ENCODE data around the gene EP400.
"Not testable (repeated sequence)": the region's sequence is repeated elsewhere in the genome, so short reads cannot be mapped to it uniquely, and the experiment has no call there.

- TF ChIP-seq TAF1 (IDR thresholded peaks at IDR 0.05; ENCODE audit: borderline replicate concordance, low read depth, low read length); POLR2AphosphoS5 (IDR thresholded peaks at IDR 0.05; ENCODE audit: low read depth, low read length): not testable (repeated sequence)
These were observed 102.0 kb downstream of the EP400 start for GRCh38 chr12:132051718-132052117.
